Nephron progenitor cell (in vitro differentiated cells): Measurements from ENCODE around the gene ARMC7.

Experiments used
- DNase-seq: peaks from one replicate; pipeline ENCODE4 v3.0.0; 2021
- H3K27ac Mint-ChIP-seq: 2 replicates; pipeline ENCODE4 v1.8.0; 2021; ENCODE audit warnings: mild to moderate bottlenecking, moderate library complexity, mixed read lengths
- H3K27me3 Mint-ChIP-seq: 2 replicates; pipeline ENCODE4 v1.8.0; 2021; ENCODE audit warnings: mild to moderate bottlenecking, low read depth, mixed read lengths; ENCODE audit not compliant: poor library complexity
- H3K36me3 Mint-ChIP-seq: 2 replicates; pipeline ENCODE4 v1.8.0; 2021; ENCODE audit warnings: low read depth, mixed read lengths
- H3K4me1 Mint-ChIP-seq: 2 replicates; pipeline ENCODE4 v1.8.0; 2021; ENCODE audit warnings: mixed read lengths
- H3K4me3 Mint-ChIP-seq: 2 replicates; pipeline ENCODE4 v1.8.0; 2021; ENCODE audit warnings: mild to moderate bottlenecking, moderate library complexity, mixed read lengths
- H3K9me3 Mint-ChIP-seq: 2 replicates; pipeline ENCODE4 v1.8.0; 2021; ENCODE audit warnings: mild to moderate bottlenecking, moderate library complexity, mixed read lengths
- CTCF ChIP-seq: fragments of 200-600 bp; sonication (generic); IDR thresholded peaks from 2 replicates; pipeline ENCODE4 v1.5.0; 2021; ENCODE audit warnings: antibody characterized with exemption

Gene ARMC7

GRCh38 chr17:75075597-75076336 is 34.0 kb upstream of the ARMC7 start:
- Mint-ChIP-seq H3K27me3 (no peaks in the 10 kb centered on the region), H3K36me3 (no peaks in the 10 kb centered on the region), H3K9me3 (no peaks in the 10 kb centered on the region), H3K4me1 (peaks cover 30% of the 10 kb centered on the region), H3K4me3 (no peak overlapping the region), H3K27ac (peak overlapping the region; percentile 16)
- no peak for TF ChIP-seq CTCF
- DNase-seq: no peak

GRCh38 chr17:75077072-75077495 is 32.7 kb upstream of the ARMC7 start:
- H3K9me3 Mint-ChIP-seq: no peaks in the 10 kb centered on the region
- peaks cover 4% of the 10 kb centered on the region for H3K27me3 Mint-ChIP-seq
- no peaks in the 10 kb centered on the region for H3K36me3 Mint-ChIP-seq
- DNase-seq: no peak
- TF ChIP-seq CTCF: no peak
- H3K4me3 Mint-ChIP-seq: no peak overlapping the region
- H3K4me1 Mint-ChIP-seq: peaks cover 39% of the 10 kb centered on the region
- no peak overlapping the region for H3K27ac Mint-ChIP-seq

- no peak for TF ChIP-seq CTCF
- Mint-ChIP-seq H3K27ac (no peak overlapping the region), H3K27me3 (peaks cover 4% of the 10 kb centered on the region), H3K4me1 (peaks cover 45% of the 10 kb centered on the region), H3K9me3 (no peaks in the 10 kb centered on the region), H3K4me3 (no peak overlapping the region), H3K36me3 (no peaks in the 10 kb centered on the region)
- no peak for DNase-seq
Measured at GRCh38 chr17:75077496-75078283, 32.1 kb upstream of the ARMC7 start.

DNA sequence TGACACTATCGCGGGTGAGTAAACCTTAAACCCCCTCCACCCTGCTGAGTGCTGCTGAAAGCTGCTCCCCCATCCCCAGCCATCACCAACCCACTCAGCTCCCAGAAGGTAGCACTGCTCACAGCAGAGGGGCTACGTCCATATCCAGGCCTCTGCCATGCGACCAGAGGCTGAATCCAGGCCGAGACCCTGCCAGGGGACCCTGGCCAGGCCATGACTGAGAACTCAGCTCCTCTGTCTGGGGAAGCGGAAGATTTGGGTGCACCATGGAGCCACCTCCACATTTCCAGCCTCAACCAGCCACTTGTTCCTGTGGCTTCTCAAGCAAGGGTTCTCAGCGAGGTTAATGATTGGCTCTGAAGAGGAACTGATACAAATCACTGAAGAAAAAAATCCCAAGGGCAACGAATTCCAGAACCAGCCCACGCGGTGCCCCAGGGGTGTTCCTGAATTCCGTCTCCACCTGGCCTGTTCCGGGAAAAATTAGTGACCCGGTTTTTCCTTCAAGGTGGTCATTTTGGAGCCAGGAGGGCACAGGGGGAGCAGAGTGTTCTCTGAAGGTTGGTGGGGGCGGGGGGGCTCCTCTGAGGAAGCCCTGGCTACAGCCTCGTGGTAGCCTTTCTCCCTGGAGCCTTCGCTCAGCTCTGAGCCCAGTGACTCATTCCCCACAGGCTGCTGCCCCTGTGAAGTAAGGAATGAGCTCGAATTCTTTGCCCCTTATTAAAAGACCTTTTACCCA is 31.3 kb upstream of the ARMC7 start:
- peaks cover 46% of the 10 kb centered on the region for H3K4me1 Mint-ChIP-seq
- no peak for TF ChIP-seq CTCF
- H3K27ac Mint-ChIP-seq: peak overlapping the region; percentile 5
- no peak overlapping the region for H3K4me3 Mint-ChIP-seq
- no peaks in the 10 kb centered on the region for H3K36me3 Mint-ChIP-seq
- H3K9me3 Mint-ChIP-seq: no peaks in the 10 kb centered on the region
- DNase-seq: no peak
- H3K27me3 Mint-ChIP-seq: peaks cover 4% of the 10 kb centered on the region

DNA sequence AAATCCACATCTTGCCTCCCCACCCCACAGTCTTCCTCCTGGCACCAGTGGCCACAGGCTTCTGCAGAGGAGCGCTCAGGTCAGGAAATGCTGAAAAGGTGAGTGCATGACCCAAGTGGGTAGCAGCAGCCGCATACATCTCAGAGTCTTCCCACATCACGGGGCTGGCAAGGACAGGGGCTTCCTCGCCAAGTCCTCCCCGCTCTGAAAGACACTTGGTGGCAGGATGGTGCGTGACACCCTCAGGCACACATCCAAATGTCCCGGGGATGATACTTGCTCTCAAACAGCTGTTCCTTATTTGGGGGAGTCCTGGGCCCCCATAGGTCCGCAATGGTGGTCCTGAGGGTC is 30.8 kb upstream of the ARMC7 start:
- TF ChIP-seq CTCF: no peak
- Mint-ChIP-seq H3K4me1 (peaks cover 47% of the 10 kb centered on the region), H3K27me3 (peaks cover 7% of the 10 kb centered on the region), H3K36me3 (no peaks in the 10 kb centered on the region), H3K9me3 (no peaks in the 10 kb centered on the region), H3K27ac (peak overlapping the region; percentile 5), H3K4me3 (no peak overlapping the region)
- DNase-seq: no peak
